Ishikawa (cell line): ENCODE measurements around the gene ARHGEF6.

ENCODE experiments used
- CREB1 ChIP-seq: IDR thresholded peaks from 2 replicates; pipeline ENCODE4 v1.6.1; 2012; ENCODE audit warnings: low read depth
- REST ChIP-seq: IDR thresholded peaks from 2 replicates; pipeline ENCODE4 v1.6.1; 2012; ENCODE audit warnings: low read depth, mild to moderate bottlenecking
- TAF1 ChIP-seq: IDR thresholded peaks from 2 replicates; pipeline ENCODE4 v1.6.1; 2012; ENCODE audit warnings: low read depth, mild to moderate bottlenecking

DNA sequence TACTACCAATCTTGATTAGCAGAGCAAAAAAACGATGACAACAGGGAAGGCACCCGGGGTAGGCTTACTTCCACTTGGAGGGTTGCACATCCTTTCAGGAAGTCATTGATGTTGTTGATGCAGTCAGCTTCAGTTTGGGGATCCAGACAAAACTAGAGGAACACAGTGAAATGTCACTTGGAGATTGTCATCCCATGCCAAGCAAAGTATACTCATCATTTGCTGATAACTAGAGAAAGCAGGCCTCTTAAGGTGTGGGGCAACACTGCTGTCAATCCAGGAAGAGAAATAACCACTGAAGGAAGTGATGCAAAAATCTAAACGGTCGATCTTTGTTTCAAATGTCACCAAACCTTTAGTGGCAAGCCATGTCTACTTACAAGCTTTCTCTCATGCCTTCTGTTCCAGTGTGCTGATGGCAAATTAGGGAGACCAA is 1.4 kb downstream of the ARHGEF6 start:
- no peak for TF ChIP-seq TAF1
- TF ChIP-seq CREB1, result no peak
- TF ChIP-seq REST, result no peak
